ENCODE results near the gene DLGAP1.

- TF ChIP-seq EZH2phosphoT487 (IDR thresholded peaks at IDR 0.05; ENCODE audit: insufficient read depth, low read depth) (no peak), EZH2 (IDR thresholded peaks at IDR 0.05; ENCODE audit: insufficient read depth, poor library complexity, severe bottlenecking) (no peak)
Observed at GRCh38 chr18:3793545-3793944, 661.6 kb downstream of the DLGAP1 start.
